Activated T-cell treated with anti-CD3 and anti-CD28 coated beads, Interleukin-2, amount 50 U/mL, for 24 hours (primary cell): ENCODE results near the gene XPNPEP2.
"Not testable (repeated sequence)": the region's sequence is repeated elsewhere in the genome, so short reads cannot be mapped to it uniquely, and the experiment has no call there.

ENCODE experiments used
- DNase-seq: peaks from one replicate; pipeline ENCODE4 v3.0.0-alpha.2; 2020
- H3K27ac Mint-ChIP-seq: 2 replicates; pipeline ENCODE4 v1.8.0; 2020; ENCODE audit warnings: mild to moderate bottlenecking, mixed read lengths
- H3K27me3 Mint-ChIP-seq: 2 replicates; pipeline ENCODE4 v1.8.0; 2020; ENCODE audit warnings: mixed read lengths
- H3K36me3 Mint-ChIP-seq: 2 replicates; pipeline ENCODE4 v1.8.0; 2020; ENCODE audit warnings: low read depth, mixed read lengths
- H3K4me1 Mint-ChIP-seq: 2 replicates; pipeline ENCODE4 v1.8.0; 2020; ENCODE audit warnings: low read depth, mixed read lengths
- H3K4me3 Mint-ChIP-seq: 2 replicates; pipeline ENCODE4 v1.8.0; 2020; ENCODE audit warnings: mild to moderate bottlenecking, moderate library complexity, mixed read lengths
- H3K9me3 Mint-ChIP-seq: 2 replicates; pipeline ENCODE4 v1.8.0; 2020; ENCODE audit warnings: mixed read lengths

Gene XPNPEP2

DNA sequence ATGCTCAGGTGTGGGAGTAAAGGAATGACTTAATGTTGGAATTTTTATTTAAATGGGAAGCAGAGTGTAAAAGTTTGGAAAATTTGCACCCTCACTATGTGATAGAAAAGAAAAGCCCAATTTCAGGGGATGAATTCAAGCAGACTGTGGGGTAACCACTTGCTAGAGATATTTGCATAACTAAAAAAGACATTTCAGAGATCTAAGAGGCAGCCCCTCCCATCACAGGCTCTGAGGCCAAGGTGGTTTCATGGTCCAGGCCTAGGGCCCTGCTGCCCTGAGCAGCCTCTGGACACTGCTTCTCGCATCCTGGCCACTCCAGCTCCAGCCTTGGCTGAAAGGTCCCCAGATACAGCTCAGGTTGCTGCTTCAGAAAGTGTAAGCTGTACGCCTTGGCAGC is 5.9 kb upstream of the XPNPEP2 start:
- Mint-ChIP-seq H3K4me1 (peaks cover 26% of the 10 kb centered on the region), H3K27ac (no peak overlapping the region)

DNA sequence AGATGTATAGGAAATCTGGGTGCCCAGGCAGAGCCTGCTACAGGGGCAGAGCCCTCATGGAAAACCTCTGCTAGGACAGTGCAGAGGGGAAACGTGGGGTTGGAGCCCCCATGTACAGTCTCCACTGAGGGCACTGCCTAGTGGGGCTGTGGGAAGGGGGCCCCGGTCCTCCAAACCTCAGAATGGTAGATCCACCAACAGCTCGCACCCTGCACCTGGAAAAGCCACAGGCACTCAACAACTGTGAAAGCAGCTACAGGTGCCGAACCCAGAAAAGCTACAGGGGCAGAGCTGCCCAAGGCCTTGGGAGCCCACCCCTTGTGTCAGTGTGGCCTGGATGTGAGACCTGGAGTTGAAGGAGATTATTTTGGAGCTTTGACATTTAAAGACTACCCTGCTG is 5.4 kb upstream of the XPNPEP2 start:
- Mint-ChIP-seq H3K27me3 (peaks cover 9% of the 10 kb centered on the region), H3K27ac (no peak overlapping the region), H3K36me3 (no peaks in the 10 kb centered on the region), H3K4me1 (peaks cover 31% of the 10 kb centered on the region), H3K9me3 (no peaks in the 10 kb centered on the region), H3K4me3 (no peak overlapping the region)
- DNase-seq, result no peak

More for the DNA sequence above, 5.9 kb upstream of the XPNPEP2 start:
- Mint-ChIP-seq H3K27me3 (peaks cover 5% of the 10 kb centered on the region), H3K36me3 (no peaks in the 10 kb centered on the region), H3K4me3 (no peak overlapping the region), H3K9me3 (no peaks in the 10 kb centered on the region)
- no peak for DNase-seq

DNA sequence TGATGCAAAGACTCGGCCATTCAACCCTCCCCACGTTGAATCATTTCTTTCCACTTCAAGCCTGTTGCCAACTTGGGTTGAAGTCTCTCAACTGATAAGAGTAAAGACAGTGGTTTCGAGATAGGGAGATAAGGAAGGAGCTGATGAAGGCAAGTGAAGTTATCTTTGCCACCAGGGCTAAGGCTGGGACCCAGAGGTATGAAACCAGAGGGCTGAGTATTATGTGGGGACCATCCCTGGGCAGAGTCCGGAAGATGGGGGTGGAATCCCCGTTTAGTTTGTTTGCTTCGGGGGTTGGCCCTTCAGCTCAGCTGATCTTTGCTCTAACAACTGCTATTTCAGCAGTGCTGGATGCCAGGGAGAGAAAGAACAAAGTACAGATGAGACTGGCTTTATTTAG is 2.3 kb upstream of the XPNPEP2 start:
- Mint-ChIP-seq H3K36me3 (no peaks in the 10 kb centered on the region), H3K27me3 (peaks cover 12% of the 10 kb centered on the region), H3K4me1 (peaks cover 25% of the 10 kb centered on the region), H3K27ac (no peak overlapping the region), H3K4me3 (no peak overlapping the region), H3K9me3 (no peaks in the 10 kb centered on the region)
- no peak for DNase-seq

DNA sequence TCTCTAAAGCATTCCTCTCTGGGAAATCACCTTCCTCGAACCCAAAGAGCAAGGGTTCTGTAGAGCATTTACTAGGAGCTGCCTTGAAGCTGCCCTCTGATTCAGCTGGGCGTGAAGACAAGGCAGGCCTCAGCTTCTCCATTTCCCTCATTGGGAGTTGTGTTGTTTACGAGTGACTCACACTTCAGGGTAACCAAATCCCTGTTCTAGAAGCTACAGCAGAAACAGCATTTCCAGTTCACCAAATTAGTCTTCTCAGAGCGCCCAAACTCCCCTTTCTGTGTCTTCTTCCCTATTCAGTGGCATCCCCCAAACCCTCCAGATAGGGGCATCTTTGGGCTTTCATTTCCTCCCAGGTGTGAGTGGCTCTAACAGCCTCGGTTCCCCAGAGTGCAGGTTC is 863 bp upstream of the XPNPEP2 start:
- no peak for DNase-seq
- no peak overlapping the region for H3K27ac Mint-ChIP-seq
- no peak overlapping the region for H3K4me3 Mint-ChIP-seq
- peaks cover 30% of the 10 kb centered on the region for H3K4me1 Mint-ChIP-seq
- no peaks in the 10 kb centered on the region for H3K9me3 Mint-ChIP-seq
- no peaks in the 10 kb centered on the region for H3K36me3 Mint-ChIP-seq
- peaks cover 12% of the 10 kb centered on the region for H3K27me3 Mint-ChIP-seq

DNA sequence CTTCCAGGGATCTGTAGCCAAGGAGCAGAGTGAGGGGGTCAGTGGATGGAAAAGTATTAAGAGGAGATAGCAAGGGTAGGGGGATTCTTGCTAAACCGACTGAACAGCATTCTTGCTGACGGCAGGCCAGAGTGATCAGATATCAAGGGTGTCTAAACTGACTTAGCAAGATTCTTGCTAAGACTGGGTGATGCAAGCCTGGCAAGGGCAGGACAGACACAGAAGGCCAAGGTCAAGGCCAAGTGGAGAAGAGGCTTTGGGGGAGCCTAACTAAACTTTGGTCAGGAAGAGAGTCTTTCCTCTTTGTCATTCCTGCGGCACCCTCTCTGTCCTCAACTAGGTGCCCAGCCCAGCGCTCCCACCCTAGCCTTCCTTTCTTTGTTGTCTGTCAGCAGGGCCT is 799 bp downstream of the XPNPEP2 start:
- Mint-ChIP-seq H3K27me3 (peaks cover 17% of the 10 kb centered on the region), H3K4me1 (peaks cover 43% of the 10 kb centered on the region), H3K9me3 (no peaks in the 10 kb centered on the region), H3K4me3 (no peak overlapping the region), H3K27ac (peak overlapping the region; percentile 28), H3K36me3 (no peaks in the 10 kb centered on the region)
- DNase-seq, result no peak

DNA sequence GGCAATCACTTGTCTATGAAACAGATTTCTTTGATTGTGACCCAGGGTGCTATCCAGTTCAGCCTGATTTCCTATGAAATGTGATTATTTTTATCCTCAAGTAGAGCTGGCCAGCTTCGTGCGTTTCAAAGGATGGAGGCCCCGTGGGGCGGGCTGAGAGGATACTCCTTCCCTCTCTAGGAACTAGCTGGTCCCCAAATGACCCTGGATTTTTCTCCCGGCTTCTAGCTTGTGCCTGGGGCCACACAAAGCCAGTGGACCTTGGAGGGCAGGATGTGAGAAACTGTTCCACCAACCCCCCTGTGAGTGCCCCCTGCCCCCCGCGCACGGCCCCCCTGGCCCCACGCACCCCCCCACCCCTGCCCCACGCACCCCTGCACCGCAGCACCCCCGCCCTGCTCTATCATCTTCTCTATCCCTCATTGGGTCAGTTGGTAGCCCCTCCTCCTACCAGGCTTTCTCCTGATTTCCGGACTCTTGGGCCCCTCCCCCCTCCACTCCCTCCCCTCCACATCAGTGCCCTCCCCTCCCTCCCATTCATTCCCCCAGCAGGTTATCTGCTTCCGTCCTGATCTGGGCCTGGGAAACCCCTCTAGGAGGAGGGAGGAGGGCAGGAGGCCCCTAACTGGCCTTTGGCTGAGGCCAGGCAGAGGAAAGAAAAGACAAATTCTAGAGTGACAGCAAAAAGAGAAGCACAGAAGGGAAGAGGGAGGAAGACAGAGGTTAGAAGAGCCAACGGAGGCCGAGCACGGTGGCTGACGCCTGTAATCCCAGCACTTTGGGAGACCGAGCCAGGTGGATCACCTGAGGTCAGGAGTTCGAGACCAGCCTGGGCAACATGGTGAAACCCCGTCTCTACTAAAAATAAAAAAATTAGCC is 3.3 kb downstream of the XPNPEP2 start:
- Mint-ChIP-seq H3K4me3 (no peak overlapping the region), H3K27ac (no peak overlapping the region), H3K4me1 (peaks cover 43% of the 10 kb centered on the region), H3K27me3 (peaks cover 17% of the 10 kb centered on the region), H3K9me3 (no peaks in the 10 kb centered on the region), H3K36me3 (no peaks in the 10 kb centered on the region)
- no peak for DNase-seq

DNA sequence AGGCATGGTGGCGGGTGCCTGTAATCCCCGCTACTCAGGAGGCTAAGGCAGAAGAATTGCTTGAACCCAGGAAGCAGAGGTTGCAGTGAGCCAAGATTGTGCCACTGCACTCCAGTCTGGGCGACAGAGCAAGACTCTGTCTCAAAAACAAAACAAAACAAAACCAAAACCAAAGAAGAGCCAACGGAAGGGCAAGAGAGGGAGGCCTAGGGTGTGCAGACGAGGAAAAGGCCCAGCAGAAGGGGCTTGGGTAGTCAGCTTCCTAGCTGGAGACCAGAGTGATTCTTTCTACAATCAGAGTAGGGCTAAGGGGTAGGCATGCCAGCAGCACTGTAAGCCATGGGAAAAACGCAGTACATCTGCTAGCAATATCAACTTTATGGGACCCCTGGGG is 4.0 kb downstream of the XPNPEP2 start:
- H3K36me3 Mint-ChIP-seq, H3K4me3 Mint-ChIP-seq, DNase-seq, H3K9me3 Mint-ChIP-seq: not testable (repeated sequence)
- Mint-ChIP-seq H3K4me1 (peaks cover 40% of the 10 kb centered on the region), H3K27me3 (peaks cover 17% of the 10 kb centered on the region), H3K27ac (peak overlapping the region; percentile 48)

DNA sequence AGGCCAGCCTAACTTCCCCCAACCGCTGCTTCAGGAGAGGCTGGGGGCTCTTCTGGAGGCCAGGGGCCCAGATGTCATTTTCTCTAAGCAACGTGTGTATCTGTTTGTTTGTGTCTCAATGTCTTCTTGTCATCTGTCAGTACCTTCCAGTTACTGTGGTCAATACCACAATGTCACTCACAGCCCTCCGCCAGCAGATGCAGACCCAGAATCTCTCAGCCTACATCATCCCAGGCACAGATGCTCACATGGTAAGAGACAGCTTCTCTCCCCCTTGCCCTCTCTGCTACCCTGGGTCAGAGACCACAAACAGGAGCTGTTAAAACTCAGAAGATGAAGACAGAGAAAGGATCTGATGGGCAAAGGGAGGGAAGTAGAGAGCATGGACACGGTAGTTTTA is 5.0 kb downstream of the XPNPEP2 start:
- no peaks in the 10 kb centered on the region for H3K36me3 Mint-ChIP-seq
- no peaks in the 10 kb centered on the region for H3K9me3 Mint-ChIP-seq
- H3K4me1 Mint-ChIP-seq, result peaks cover 33% of the 10 kb centered on the region
- H3K27me3 Mint-ChIP-seq, result peaks cover 16% of the 10 kb centered on the region
- no peak for DNase-seq
- H3K4me3 Mint-ChIP-seq, result no peak overlapping the region
- no peak overlapping the region for H3K27ac Mint-ChIP-seq

DNA sequence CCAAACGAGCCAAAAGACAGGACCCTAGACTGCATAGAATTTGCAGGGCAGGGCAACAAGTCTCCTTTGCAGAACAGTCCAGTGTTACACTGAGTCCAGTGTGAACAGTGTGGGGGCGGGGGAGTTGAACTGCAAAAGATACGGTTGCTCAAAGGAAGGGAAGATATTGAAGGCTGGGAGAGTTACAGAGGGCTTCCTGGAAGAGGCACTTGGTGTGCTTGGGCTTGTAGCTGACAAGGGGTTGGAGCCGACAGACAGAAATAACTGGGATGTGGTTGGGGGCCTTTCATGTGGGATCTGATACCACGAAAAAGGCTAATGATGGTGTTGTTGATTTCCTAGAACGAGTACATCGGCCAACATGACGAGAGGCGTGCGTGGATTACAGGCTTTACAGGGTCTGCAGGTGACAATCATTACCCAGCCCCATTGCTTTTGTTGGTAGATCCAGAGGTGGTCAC is 6.1 kb downstream of the XPNPEP2 start:
- Mint-ChIP-seq H3K27ac (no peak overlapping the region), H3K4me3 (no peak overlapping the region), H3K27me3 (peaks cover 15% of the 10 kb centered on the region), H3K9me3 (no peaks in the 10 kb centered on the region), H3K4me1 (peaks cover 33% of the 10 kb centered on the region), H3K36me3 (no peaks in the 10 kb centered on the region)
- no peak for DNase-seq

DNA sequence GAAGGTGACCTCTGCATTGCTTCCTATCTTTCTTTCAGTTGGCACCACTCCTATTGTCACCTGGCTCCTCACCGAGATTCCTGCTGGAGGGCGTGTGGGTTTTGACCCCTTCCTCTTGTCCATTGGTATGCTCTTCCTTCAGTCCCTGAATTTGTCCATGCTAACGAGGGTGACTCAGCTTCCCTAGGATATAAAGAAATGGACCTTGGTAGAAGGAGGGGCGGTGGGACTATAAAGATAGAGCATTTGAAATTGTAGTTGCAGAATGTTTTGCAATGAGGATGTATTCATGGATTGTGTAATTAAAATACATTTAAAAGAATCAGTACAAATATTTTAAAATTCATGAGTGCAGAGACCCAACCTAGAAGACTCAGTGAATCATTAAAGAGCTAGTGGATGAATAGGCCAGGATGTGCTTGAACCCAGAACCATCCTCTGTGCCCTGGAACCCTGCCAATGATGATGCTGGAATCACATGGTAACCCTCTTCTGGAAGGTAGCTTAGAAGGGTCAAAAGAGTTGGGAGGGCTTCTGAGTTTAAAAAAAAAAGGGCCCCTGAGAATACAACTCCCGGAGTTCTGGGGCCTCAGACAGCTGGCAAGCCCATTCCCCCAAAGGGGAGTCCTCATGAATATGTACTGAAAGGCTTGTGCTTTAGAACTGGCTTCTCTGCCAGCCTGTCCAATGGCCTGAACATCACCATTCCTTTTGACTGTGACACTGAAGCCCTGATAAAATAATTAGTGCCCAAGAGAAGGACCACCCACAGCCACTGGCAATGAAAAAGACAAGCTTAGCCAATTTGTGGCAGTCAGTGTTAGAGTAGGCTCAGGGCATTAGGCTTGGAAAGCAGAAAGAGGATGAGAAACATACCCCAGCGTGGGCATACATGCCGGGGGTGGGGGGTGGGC is 8.0 kb downstream of the XPNPEP2 start:
- Mint-ChIP-seq H3K4me1 (peaks cover 30% of the 10 kb centered on the region), H3K36me3 (no peaks in the 10 kb centered on the region), H3K27me3 (peaks cover 15% of the 10 kb centered on the region), H3K27ac (no peak overlapping the region), H3K4me3 (no peak overlapping the region), H3K9me3 (no peaks in the 10 kb centered on the region)
- no peak for DNase-seq

DNA sequence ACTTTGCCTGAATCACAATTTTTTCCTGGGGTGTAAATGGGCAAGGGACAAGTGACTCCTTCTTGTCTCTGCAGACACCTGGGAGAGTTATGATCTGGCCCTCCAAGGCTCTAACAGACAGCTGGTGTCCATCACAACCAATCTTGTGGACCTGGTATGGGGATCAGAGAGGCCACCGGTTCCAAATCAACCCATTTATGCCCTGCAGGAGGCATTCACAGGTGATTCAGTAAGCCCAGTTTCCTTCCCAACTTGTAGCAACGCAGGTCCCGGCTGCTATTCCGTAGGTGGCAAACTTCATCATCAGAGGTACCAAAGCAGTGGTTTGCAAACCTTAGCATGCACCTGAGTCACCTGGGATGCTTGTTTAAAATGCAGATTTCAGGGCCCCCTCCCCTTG is 8.8 kb downstream of the XPNPEP2 start:
- Mint-ChIP-seq H3K9me3 (no peaks in the 10 kb centered on the region), H3K4me3 (no peak overlapping the region), H3K27me3 (peaks cover 15% of the 10 kb centered on the region), H3K36me3 (no peaks in the 10 kb centered on the region), H3K4me1 (peaks cover 28% of the 10 kb centered on the region), H3K27ac (no peak overlapping the region)
- DNase-seq, result no peak

DNA sequence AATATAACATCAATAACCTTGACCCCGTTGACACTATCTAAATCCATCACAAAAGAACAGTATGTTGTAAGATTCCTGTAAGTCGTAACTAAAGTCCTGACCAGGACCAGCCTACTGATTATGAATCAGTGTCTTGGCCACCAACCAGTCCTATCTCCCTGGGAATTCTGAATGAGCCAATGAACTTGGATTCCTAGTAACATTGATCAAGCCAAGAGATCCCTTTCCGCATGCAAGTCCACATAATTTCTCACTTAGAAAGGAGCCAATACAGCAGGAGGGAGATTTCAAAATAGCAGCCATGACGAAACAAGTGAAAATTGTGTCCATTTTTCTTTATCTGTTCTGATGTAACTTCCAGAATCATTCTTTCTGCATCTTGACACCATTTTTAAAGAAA is 9.5 kb downstream of the XPNPEP2 start:
- no peak overlapping the region for H3K27ac Mint-ChIP-seq
- DNase-seq, result no peak
- H3K4me3 Mint-ChIP-seq, result no peak overlapping the region
- H3K4me1 Mint-ChIP-seq, result peaks cover 22% of the 10 kb centered on the region
- H3K36me3 Mint-ChIP-seq, result no peaks in the 10 kb centered on the region
- H3K27me3 Mint-ChIP-seq, result peaks cover 15% of the 10 kb centered on the region
- no peaks in the 10 kb centered on the region for H3K9me3 Mint-ChIP-seq

DNA sequence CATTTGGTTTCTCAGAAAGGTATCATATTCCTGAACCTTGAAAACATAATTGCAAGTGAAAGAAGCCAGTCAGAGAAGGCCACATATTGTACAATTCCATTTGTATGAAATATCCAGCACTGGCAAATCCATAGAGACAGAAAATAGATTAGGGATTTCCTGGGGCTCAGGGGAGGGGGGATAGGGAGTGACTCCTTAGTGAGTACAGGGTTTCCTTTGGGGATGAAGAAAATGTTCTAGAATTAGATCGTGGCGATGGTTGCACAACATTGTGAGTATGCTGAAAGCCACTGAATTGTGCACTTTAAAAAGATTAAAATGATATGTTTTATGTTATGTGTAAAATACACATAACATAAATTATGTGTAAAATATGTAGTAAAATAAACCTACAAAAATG is 10.3 kb downstream of the XPNPEP2 start:
- Mint-ChIP-seq H3K27ac (no peak overlapping the region), H3K4me1 (peaks cover 16% of the 10 kb centered on the region), H3K36me3 (no peaks in the 10 kb centered on the region), H3K9me3 (no peaks in the 10 kb centered on the region), H3K4me3 (no peak overlapping the region), H3K27me3 (peaks cover 9% of the 10 kb centered on the region)
- DNase-seq, result no peak

DNA sequence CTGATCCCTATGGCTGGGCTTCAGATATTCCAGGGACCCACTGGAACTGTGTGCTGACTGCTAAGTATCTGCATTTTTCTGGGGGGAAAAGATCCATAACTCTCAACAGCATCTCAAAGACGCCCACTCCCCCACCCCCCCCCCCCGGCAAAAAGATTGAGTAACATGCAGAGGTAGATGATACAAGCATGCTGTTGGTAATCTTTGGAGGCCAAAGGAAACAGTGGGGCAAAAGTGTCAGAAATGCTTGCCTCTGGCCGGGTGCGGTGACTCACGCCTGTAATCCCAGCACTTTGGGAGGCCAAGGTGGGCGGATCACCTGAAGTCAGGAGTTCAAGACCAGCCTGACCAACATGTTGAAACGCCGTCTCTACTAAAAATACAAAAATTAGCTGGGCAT is 12.2 kb downstream of the XPNPEP2 start:
- H3K27me3 Mint-ChIP-seq, result peaks cover 6% of the 10 kb centered on the region
- H3K4me3 Mint-ChIP-seq, result no peak overlapping the region
- H3K9me3 Mint-ChIP-seq, result no peaks in the 10 kb centered on the region
- H3K4me1 Mint-ChIP-seq, result peaks cover 15% of the 10 kb centered on the region
- peak; percentile 9 for DNase-seq
- no peak overlapping the region for H3K27ac Mint-ChIP-seq
- H3K36me3 Mint-ChIP-seq, result no peaks in the 10 kb centered on the region
